Measurements from ENCODE around the gene TOM1.

GRCh38 chr22:35368386-35368785 lies 68.7 kb downstream of the TOM1 start:
- TF ChIP-seq CTCF (IDR thresholded peaks at IDR 0.05; ENCODE audit: poor library complexity) (no peak), EZH2 (IDR thresholded peaks at IDR 0.05; ENCODE audit: borderline replicate concordance) (no peak), EZH2phosphoT487 (IDR thresholded peaks at IDR 0.05; ENCODE audit: low read depth, severe bottlenecking, unreplicated experiment) (no peak)
